CD4-positive, alpha-beta T cell treated with Interleukin-21 for 1 hour (primary cell): Measurements from ENCODE around the gene SORBS1.

Experiments used
- DNase-seq: peaks from one replicate; pipeline ENCODE4 v3.0.0-alpha.2; 2020

SORBS1 gene

DNA sequence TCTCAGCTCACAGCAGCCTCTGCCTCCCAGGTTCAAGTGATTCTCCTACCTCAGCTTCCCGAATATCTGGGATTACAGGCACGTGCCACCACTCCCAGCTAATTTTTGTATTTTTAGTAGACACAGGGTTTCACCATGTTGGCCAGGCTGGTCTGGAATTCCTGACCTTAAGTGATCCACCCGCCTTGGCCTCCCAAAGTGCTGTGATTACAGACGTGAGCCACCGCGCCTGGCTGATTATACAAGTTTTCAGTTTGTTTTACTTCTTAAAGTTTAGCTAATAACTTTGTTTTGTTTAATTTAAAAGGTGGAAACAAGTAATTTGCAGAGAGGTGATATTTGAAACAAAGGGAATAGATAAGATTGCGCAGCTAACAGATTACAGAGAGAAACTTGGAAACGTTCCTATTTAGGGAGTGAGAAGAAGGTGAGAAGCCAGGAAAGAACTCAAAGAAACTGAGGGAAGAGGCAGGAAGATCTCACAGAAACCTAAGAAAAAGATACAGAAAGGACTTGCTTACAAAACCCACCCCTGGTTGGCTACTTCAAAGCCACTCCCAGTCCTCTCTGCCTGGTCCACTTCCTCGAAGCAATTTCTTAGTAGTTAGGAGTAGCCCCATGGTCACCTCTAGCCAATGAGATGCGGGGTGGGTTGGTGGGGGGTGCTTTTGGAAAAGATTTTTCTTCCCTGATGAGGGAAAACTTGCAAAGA, 255.4 kb downstream of the SORBS1 start:
- DNase-seq, result no peak

DNA sequence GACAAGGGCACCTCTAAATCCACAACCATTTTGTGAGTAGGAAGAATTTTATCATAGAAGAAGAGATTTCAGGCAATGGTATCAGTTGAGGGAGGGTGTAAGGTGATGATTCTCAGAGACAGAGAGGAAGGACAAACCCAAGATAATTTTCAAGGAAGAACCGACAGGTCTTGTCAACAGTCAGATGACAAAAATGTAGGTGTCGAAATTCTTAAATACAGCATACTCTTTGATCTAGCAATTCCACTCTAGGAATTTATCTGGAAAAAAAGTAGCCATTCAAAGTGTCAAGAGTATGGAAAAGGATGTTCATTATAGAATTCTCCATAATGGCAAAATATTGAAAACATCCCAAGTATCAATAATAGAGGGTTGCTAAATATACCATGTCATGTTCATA, 256.2 kb downstream of the SORBS1 start:
- no peak for DNase-seq

DNA sequence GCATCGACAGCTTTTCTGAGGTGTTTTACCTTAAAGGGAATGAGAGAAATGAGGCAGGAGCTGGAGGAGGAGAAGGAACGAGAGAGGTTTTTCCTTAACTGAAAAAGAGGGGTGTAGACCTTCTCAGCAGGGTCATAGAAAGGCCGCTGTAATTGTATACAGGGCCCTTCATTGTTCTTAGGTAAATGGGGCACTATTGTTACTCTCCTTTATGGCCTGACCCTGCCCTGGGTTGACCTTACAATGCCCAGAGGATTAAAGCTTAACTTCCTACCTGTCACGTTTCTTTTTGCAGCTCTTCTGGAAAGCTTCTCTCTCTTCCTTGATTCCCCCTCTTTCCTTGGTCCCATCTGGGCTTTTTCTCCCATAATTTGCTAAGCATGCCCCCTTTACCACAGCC, 256.7 kb downstream of the SORBS1 start:
- no peak for DNase-seq

DNA sequence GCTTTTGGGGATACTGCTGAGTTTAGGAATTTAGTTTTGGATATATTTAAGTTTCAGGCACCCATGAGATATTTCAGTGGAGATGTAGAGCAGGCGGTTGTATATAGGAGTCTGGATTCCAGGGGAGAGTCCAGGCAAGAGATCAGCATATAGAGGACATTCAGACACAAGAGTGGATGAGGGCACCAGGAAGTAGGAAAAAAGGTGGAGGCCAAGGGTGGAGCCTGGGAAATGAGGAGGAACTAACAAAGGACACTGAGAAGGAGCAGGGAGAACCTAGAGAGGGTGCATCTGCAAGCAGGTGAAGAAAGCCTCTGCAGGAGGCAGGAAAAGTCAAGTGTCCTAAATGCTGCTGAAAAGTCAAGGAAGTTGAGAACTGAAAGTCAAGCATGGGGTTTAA, 257.2 kb downstream of the SORBS1 start:
- DNase-seq, result no peak

DNA sequence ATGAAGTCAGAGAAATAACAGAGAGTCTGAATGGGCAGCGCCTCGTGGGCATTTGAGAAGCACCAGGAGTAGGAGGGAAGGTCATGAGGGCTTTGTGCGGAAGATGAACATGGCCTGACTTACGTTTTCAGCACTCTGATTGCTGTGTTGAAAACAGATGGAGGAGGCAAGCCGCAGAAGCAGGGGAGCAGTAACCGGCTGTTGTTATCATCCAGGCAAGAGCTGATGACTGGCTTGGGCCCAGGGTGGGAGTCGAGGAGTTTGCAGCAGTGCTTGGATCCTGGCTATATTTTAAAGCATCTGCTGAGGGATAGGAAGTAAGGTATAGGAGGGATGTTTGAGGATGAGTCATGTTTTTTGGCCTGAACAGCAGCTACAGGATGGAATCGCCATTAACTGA, 257.6 kb downstream of the SORBS1 start:
- no peak for DNase-seq

DNA sequence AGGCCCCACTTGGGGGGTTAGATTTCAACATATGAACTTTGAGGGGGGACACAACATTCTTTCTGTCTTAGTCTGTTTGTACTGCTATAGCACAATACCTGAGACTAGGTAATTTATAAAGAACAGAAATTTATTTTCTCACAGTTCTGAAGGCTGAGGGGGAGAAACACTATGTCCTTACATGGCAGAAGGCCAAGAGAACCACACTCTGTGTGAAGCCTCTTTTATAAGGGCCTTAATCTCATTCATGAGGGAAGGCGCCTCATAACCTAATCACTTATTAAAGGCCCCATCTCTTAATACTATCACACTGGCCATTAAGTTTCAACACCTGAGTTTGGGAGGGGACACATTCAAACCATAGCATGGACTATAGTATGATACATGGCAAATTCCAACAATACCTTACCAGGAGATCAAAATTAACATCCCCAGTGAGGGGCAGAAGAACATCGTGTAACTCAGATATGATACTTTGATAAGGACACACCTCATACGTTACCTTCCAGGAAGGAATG, 261.1 kb downstream of the SORBS1 start:
- no peak for DNase-seq

DNA sequence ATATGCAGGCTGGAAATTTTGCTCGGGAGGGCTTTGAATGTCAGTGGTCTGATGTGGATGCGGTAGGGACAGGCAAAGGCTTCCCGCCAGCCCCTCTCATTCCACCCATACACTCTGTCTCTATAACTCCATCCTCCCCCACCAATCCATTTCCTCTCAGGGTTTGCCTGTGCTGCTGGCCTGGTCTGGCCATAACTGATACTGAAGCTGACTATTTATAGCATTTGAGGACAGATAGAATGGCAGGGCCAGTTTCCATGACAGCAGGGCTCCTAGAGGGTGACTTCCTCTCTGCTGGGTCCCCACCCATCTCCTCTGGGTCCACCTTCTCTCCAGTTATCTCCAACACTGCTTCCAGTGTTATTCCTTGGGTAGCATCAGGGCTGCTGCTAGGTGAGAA, 263.8 kb downstream of the SORBS1 start:
- no peak for DNase-seq

DNA sequence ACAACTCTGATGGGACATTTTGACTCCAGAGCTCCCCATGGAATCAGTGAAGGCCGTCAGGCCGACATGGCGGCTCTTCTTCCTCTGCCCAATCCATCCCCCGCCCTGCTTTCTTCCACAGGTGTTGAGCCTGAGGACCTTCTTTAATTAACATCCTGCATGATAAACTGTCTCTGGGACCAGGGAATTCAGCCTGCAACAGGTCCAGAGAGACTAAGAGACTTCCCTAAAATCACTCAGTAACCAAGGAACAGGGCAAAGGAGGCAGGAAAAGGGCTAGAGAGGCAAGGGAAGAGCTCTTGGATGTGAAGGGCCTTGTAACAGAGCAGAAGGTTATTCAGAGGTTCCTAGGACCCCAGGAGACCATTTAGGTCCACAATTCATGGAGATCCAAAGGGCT, 264.4 kb downstream of the SORBS1 start:
- DNase-seq, result no peak

DNA sequence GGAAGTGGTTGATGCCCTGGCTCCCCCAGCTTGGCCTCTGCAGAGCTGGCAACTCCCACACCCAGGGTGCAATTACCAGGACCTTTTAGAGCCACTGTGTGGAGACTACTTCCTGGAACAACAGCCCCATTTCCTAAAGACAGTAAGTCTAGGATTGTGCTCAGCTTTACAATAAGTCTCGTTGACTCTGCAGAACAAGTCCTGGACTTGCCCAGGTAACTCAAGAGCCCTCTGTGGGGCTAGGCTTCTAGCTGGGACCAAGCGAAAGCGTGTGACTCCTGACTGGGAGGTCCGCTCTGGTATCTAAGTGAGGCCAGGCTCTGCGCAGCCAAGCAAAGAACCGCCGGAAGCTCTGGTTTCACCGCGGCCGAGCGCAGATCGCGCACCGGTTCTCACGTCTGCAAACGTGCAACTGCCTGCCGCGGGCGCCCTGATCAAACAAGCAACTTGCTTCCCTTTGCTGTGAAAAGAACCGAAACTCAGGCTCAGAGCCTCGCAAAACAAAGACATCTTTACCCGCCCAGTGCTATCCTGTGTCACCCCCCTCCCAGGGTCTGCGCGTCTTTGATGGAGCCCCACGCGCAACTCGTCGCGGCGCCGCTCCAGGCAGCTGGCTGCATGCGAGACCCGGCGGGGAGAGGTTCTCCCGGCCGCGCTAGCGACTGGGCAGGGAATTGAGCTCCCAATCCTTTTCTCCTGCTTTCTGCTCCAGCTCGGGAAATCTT, 266.0 kb downstream of the SORBS1 start:
- peak; percentile 43 for DNase-seq

DNA sequence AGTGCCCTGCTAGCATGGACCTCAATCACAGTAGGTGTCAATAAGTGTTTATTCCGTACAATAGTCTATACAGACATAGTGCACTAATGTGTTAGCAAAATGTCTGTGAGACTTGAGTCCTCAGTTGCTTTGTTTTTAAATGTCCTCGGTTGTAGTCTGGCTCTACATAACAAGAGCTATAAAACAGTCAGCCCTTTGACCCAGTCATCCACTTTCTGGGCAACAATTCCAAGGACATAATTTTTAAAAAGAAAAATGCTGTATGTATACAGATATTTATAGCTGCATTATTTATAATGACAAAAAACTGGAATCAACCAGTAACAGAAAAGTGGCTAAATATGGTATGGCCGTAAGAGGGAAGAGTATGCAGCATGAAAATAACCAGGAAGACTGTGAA, 267.5 kb downstream of the SORBS1 start:
- no peak for DNase-seq

DNA sequence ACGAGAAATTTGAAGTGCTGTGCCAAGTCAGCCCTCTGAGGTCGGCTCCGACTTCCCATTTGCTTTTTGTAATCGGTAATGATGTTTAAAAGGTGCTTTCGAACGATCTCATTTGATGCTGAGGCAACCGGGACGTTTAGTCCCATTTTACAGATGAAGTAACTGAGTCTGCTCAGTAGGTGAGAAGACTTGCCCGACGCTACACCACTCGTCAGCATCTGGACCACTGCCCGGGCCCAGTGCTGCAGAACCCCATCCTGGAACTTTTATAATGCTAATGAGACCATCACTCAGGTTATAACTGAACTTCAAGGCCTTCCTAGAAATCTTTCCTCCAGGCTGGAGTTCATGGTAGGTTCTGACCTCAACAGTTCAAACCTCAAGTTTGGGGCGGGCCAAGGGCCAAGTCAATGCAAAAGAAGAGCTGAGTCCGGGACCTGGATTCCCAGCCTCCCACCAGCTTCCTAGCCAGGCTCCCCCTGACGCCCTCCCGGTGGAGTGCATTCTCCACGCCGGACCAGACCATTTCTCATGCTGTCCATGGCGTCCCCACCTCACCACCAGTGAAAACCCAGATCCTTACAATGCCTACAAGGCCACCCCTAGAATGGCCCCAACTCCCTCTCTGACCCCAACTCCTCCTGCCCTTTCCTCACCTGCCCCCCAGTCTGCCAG, 269.7 kb downstream of the SORBS1 start:
- DNase-seq, result no peak

DNA sequence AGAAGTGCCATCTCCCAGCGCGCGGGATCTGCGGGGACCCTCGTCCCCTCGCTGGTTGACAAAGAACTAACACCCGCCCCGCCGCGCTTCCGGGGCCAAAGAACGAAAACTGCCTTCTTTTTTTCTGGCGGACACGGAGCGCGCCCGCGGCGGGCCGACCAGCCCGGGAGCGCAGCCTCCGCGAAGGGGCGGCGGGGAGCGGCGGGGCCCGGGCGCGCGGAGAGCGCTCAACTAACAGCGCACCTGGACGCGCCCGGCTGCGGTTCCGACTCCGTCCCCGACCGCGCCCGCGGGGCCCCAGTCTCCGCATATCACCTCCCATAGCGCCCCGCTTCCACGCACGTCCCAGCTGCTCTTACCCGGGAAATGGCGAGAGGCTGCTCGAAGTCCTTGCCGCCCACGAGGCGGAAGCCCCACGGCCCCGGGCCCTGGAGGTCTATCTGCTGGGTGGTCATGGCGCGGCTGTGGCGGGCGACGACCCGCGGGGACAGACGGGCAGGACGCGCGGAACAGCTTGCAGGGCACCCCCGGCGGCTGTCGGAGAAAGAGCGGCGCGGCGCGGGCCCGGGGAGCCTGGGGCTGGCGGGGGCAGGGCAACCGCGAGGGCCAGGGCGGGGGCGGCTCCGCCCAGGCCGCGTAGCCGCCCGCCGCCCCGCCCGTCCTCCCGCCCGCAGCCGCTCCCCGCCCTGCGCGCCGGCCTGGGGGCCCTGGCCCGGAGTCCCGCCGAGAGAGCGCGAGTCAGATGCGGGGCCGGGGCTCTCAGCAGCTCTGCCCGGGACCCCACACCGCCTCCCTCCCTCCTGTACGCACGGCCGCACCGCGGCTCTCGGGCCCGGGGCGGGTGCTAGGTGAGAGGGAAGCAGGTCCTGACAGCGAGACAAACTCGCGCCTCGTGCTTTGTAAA, 270.5 kb downstream of the SORBS1 start, which contains the start of gene PDLIM1:
TSS of gene PDLIM1 (minus strand) at position 543 of the 904 bp plus-strand sequence. CDS start at position 455, 88 bp downstream.
- DNase-seq, result peak; percentile 51

DNA sequence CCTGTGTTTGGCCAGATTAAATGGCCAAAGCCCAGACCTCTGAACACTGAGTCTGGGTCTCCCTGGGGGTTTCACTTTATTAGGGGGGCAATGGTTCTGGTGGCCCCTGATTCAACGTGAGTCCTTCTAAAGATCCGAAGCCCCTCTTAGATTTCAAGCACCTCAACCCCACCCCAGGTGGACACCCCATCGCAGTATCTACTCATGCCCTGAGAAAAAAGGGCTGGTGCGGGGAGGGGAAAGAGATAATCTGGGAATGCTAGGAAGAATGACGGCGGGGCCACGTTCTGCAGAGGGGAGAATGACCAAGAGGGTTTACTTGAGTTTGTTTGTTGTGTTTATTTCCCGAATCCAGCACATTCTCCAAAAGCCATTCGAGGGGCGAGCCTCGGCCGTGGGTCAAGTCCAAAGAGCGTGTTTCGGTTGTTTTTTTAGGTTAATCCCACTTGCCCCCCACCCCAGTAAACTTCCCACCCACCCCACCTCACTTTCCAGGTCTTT, 271.2 kb downstream of the SORBS1 start:
- no peak for DNase-seq

DNA sequence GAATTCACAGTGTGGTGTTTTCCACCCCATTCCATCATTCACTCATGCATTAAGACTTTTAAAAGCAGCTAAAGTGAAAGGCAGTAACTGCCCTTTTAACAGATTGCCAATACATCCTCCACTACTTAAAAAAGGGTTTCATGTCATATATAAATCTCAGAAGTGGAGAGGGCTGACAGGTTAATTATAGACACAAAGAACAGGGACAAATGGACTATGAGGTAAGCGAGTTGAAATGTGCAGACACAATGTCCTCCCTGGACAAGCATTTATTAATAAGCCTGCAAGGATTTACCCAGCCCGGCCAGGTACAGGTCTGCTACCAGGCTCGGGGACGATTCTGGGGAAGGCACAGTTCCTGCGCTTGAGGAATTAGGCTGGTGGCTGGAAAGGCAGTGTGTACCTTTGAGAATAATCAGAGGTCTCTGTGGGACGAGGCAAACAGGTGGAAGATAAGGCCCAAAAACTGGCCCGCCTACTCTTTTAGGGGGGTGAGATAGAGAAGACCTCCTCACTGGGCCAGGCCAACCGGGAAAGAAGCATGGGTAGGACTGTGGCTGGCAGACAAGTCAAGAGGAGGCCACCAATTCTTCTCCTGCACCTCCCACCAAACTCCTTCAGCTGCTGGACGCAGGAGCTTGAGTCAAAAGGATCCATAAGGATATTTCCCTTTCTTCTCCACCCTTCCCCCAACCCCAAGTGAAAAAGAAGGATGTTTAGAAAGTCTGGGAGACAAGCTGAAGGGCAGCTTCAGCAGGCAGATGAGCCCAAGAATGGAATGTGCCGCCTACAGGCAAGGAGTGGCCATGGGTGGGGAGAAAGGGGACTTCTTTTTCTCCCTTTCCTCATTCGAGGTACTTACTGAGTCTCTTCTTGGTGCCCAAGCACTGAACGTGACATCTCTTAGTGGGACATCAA, 271.9 kb downstream of the SORBS1 start:
- no peak for DNase-seq

DNA sequence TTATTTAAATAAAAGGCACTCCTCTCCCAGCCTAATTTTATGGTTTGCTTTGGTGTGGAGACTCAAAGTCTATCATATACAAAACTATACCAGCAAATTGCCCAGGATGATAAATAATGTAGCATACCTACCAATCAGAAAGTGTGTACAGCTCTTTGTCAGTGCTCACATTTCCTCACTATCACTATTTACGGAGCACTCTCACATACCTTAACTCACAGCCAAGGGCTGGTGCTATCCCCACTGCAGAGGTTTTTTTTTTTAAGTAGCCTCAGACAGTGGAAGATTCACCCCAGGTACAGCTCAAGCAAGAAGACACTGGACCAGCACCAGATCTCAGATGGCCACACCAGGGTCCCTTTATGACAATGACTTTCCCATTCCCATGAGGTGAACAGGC, 272.9 kb downstream of the SORBS1 start:
- DNase-seq, result no peak

DNA sequence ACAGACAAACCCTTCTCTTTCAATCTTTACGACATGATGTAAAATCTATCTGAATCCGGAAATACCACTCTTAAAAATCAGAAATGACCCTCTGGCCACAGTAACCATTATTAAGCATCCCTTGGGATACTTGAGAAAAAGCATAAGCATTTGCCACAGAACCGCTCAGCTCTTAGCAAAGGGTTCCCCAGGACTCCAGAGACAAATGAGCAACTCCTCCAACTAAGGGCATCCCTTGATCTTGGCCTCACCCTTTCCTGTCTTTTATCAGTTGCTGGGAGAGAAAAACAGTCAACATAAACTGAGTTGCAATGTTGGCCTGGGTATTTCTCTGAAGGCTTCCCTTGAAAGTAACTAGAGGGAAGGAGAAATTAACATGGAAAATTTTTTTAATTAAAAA, 273.9 kb downstream of the SORBS1 start:
- DNase-seq, result no peak

DNA sequence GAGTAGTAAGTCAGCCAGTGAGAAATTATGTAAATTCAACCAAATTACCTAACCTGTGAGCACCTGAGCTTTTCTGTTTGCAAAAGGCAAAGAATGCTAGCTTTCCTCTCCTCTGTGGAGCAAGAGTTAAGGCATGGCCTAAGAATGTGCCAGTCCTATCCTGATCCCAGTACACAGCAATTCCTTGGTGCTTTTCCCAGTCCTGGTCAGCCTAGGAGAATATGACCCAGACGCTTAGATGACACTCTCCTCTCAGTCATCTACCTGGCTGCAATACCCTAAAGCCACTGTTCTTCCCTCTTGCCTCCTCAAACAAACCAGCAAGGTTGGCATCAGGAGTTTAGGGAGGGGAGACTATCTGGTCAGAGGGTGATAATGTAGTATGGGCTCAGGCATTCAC, 274.5 kb downstream of the SORBS1 start:
- no peak for DNase-seq

DNA sequence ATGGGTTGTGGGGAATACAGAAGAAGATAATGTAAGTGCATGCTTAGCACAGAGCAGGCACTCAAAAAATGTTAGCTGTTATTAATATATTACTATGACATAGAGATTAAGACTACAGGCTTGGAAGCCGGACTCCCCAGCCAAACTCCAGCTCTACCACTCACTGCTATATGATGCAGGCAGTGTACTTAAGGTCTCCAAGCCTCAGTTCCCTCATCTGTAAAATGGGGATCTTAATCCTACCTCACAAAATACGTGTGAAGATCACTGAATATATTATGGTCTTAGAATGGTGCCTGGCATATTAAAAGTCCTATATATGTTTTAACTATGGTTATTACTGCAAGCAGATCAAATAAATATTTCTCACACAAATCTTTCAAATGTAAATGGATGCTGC, 275.6 kb downstream of the SORBS1 start:
- no peak for DNase-seq

DNA sequence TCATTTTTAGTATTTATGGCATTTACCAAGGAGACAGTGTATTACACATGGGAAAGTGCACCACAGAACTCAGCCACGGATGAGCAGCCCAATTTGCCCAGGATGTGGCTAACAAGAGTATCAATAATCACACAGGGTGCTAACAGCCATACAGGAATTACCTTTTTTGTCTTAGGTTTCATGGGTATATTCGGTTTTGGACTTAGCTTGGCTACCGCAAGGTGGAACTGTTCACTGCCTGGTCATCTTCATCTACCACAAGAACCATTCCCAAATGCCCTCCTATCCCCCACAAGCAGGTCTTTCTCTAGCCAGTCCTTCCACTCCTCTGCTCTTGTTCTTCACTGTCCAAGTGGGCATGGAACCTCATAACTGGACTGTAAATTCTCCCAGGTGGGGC, 276.4 kb downstream of the SORBS1 start:
- no peak for DNase-seq

DNA sequence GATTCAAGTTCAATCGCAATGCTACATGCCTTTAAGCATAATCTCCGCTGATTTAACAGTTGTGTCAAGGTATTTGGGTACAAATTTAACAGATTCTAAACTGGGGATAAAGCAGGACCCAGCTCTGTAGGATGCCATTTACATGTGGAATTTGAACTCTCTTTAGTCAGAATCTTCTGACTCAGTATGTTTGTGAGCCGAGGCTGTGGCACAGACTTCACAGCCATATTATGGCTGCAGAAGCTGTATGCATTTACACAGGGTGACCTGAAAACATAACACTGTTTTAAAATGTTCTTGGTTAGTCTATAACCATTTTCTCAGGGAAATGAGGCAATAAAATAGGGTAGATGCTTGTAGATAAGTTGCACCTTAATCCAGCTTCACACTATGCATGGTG, 279.1 kb downstream of the SORBS1 start:
- no peak for DNase-seq

DNA sequence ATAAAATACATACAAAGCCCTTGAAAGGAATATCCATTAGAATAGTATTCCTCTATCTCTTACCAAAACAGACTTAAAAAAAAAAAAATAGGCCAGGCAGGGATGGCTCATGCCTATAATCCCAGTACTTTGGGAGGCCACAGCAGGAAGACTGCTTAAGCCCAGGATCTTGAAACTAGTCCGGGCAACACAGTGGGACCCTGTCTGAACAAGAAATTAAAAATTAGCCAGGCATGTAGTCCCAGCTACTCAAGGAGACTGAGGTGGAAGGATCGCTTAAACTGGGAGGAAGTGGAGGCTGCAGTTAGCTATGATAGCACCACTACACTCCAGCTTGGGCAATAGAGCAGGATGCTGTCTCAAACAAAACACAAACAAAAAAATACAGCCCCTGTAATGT, 280.0 kb downstream of the SORBS1 start:
- DNase-seq, result no peak
